Activated CD4-positive, alpha-beta T cell treated with anti-CD3 and anti-CD28 coated beads for 36 hours (primary cell): ENCODE data around the gene PPP1R12B. TPM values are rescaled to one million over a fixed set of nuclear protein-coding genes. Genes with fewer than 3 reads are reported as not detected.
"Not testable (repeated sequence)": the region's sequence is repeated elsewhere in the genome, so short reads cannot be mapped to it uniquely, and the experiment has no call there.

ENCODE experiments used
- ATAC-seq: fragments of 200-7000 bp; cut with Tn5 transposase; one replicate; pipeline ENCODE4 v1.10.0; 2021; ENCODE audit warnings: mild to moderate bottlenecking, moderate library complexity
- CTCF ChIA-PET: fragments of 350-600 bp; sonication (Branson Sonifier 250); formaldehyde crosslinking; loops from one replicate; lab custom pipeline; 2021; ENCODE audit warnings: antibody characterized with exemption; lab: Charles Lee
- POLR2A ChIA-PET: fragments of 350-600 bp; sonication (Branson Sonifier 250); formaldehyde crosslinking; loops from one replicate; lab custom pipeline; 2021; ENCODE audit warnings: antibody characterized with exemption, inconsistent platforms; lab: Charles Lee
- DNase-seq: peaks from one replicate; pipeline ENCODE4 v3.0.0-alpha.2; 2020
- H3K27ac Mint-ChIP-seq: one replicate; pipeline ENCODE4 v1.8.0; 2021; ENCODE audit warnings: mixed read lengths
- H3K27me3 Mint-ChIP-seq: one replicate; pipeline ENCODE4 v1.8.0; 2021; ENCODE audit warnings: mixed read lengths
- H3K36me3 Mint-ChIP-seq: one replicate; pipeline ENCODE4 v1.8.0; 2021; ENCODE audit warnings: low read depth, mixed read lengths
- H3K4me1 Mint-ChIP-seq: one replicate; pipeline ENCODE4 v1.8.0; 2021; ENCODE audit warnings: mixed read lengths
- H3K4me3 Mint-ChIP-seq: one replicate; pipeline ENCODE4 v1.8.0; 2021; ENCODE audit warnings: mild to moderate bottlenecking, moderate library complexity, mixed read lengths
- H3K9me3 Mint-ChIP-seq: one replicate; pipeline ENCODE4 v1.8.0; 2021; ENCODE audit warnings: low read depth, mixed read lengths
- intact Hi-C, 2 experiments: fragments of 100-400 bp; cut with DNase I in 1 of 2; cut with micrococcal nuclease in 1 of 2; formaldehyde crosslinking; loops; one replicate each; pipeline versions ENCODE4 v1.14.2 to v1.15.1; 2022 to 2024; cut with DNase I, micrococcal nuclease
- total RNA-seq, 2 experiments: library from RNA; stranded (reverse); gene quantifications; one replicate each; pipeline ENCODE4 v1.2.3, GENCODE V29; 2021

PPP1R12B gene
- total RNA-seq, 2 experiments from 2014 or later = 10.3 to 13.2 TPM

DNA sequence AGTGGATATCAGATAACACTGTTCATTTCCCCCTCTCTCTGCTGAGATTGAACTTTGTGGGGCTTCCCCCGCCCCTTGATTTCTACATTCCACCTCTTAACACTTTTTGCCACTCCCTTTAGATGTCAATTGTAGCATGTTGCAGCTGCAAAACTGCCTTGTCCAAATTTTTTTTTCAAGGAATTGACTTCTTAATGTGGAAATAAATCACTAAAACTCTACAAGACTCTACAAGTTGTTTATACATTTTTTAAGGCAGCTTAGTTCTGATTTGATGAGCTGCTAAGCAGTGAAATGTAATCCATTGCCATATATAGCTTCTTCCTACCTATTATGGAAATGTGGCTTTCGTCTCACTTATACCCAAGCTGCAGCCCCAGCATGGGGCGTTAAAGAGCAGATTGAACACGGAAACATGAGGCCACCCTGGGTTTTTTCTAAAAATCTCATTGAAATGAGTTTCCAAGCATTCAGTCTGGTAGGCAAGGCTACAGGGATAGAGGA lies 229.6 kb downstream of the PPP1R12B start:
- ChIA-PET CTCF (interaction anchor here (0.7 to 1.1 kb wide), 2 partner anchors 52 to 386 kb away, joined by 3 read pairs; no protein-coding TSS in a partner anchor), POLR2A (no interaction called here)
- Mint-ChIP-seq H3K27me3 (no peaks in the 10 kb centered on the region), H3K4me1 (no peaks in the 10 kb centered on the region), H3K36me3 (peaks cover 10% of the 10 kb centered on the region), H3K9me3 (no peaks in the 10 kb centered on the region), H3K27ac (no peak overlapping the region), H3K4me3 (no peak overlapping the region)
- no peak for ATAC-seq
- DNase-seq = no peak
- intact Hi-C loops = no loop called here

DNA sequence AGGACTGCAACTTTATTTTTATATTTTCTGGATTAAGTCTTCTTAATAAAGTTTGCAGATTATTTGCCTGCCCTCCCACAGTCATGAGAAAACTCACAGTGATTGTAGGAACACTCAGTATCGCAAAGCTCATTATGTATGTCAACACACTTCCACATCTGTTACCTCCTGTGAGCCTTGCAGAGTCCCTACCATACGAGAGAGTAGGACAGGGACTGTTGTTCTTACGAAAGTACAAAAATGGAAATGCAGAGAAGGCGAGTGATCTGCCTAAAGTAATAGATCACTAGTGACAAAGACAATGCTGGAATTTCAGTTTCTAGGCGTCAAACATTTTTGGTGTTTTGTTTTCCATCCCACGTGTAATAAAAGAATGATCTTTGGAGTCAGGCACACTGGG lies 230.1 kb downstream of the PPP1R12B start:
- no peak for DNase-seq
- H3K9me3 Mint-ChIP-seq = no peaks in the 10 kb centered on the region
- CTCF ChIA-PET = interaction anchor here (0.7 kb wide), 1 partner anchor 51 kb away, joined by 3 read pairs; no protein-coding TSS in a partner anchor
- POLR2A ChIA-PET = no interaction called here
- ATAC-seq = no peak
- H3K27ac Mint-ChIP-seq = no peak overlapping the region
- intact Hi-C loops = no loop called here
- no peak overlapping the region for H3K4me3 Mint-ChIP-seq
- H3K27me3 Mint-ChIP-seq = no peaks in the 10 kb centered on the region
- peaks cover 6% of the 10 kb centered on the region for H3K36me3 Mint-ChIP-seq
- no peaks in the 10 kb centered on the region for H3K4me1 Mint-ChIP-seq

DNA sequence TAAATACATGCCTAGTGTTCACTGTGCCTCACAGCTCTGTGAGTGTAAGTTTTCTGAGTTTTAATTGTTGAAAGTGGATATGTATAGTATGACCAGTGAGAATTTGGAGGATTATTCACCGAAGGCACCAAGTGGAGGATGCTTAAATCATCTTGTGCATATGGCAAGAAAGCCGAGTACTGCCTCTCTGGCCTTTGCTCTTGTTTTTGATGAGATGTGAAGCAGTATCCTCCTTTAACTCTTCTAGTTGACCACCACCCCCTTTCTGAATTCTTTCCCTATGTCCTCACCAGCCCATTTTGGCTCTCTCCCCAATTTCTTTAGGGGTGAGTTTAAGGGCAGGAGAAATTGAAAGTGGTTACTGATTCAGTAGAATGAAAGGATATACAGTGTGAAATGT lies 231.3 kb downstream of the PPP1R12B start:
- Mint-ChIP-seq H3K4me1 (no peaks in the 10 kb centered on the region), H3K4me3 (no peak overlapping the region), H3K27ac (no peak overlapping the region), H3K36me3 (peaks cover 6% of the 10 kb centered on the region), H3K9me3 (no peaks in the 10 kb centered on the region), H3K27me3 (no peaks in the 10 kb centered on the region)
- ATAC-seq (no peak), DNase-seq (no peak)
- CTCF ChIA-PET = interaction anchor here (1.1 kb wide), 1 partner anchor 237 kb away, joined by 3 read pairs; no protein-coding TSS in a partner anchor
- intact Hi-C loops = no loop called here
- POLR2A ChIA-PET = no interaction called here

DNA sequence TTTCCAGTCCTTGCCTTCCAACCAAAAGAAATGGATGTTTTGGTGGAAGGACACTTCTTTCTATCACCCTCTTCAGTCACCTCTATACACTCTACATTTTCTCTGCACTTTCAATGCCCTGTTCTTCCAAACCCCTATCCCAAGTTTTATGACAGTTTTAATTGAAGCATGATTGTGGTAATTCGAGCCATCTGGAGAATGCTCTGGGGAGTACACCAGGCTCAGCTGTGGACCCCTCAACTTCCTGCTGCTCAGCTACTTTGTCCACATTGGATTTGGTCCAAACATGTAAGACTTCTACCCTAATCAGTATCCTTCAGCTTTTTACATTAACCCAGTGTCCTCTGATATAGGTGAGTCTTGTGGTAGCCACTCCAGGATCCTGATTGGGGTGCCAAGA lies 232.1 kb downstream of the PPP1R12B start:
- ChIA-PET POLR2A (no interaction called here), CTCF (no interaction called here)
- no peak overlapping the region for H3K27ac Mint-ChIP-seq

GRCh38 chr1:202582350-202582749 lies 233.9 kb downstream of the PPP1R12B start:
- H3K4me3 Mint-ChIP-seq, POLR2A ChIA-PET, intact Hi-C loops, H3K27ac Mint-ChIP-seq, DNase-seq, H3K9me3 Mint-ChIP-seq, ATAC-seq, H3K36me3 Mint-ChIP-seq, H3K4me1 Mint-ChIP-seq, H3K27me3 Mint-ChIP-seq: not testable (repeated sequence)
- CTCF ChIA-PET = interaction anchor here (1.1 kb wide), 1 partner anchor 8 kb away, joined by 3 read pairs; no protein-coding TSS in a partner anchor

More for the DNA sequence above, 232.1 kb downstream of the PPP1R12B start:
- Mint-ChIP-seq H3K27me3 (no peaks in the 10 kb centered on the region), H3K4me1 (no peaks in the 10 kb centered on the region), H3K36me3 (peaks cover 6% of the 10 kb centered on the region), H3K9me3 (no peaks in the 10 kb centered on the region), H3K4me3 (no peak overlapping the region)
- no peak for ATAC-seq
- intact Hi-C loops = no loop called here
- no peak for DNase-seq

GRCh38 chr1:202584707-202585589 lies 236.4 kb downstream of the PPP1R12B start:
- Mint-ChIP-seq H3K27ac (no peak overlapping the region), H3K4me1 (no peaks in the 10 kb centered on the region), H3K4me3 (no peak overlapping the region)

DNA sequence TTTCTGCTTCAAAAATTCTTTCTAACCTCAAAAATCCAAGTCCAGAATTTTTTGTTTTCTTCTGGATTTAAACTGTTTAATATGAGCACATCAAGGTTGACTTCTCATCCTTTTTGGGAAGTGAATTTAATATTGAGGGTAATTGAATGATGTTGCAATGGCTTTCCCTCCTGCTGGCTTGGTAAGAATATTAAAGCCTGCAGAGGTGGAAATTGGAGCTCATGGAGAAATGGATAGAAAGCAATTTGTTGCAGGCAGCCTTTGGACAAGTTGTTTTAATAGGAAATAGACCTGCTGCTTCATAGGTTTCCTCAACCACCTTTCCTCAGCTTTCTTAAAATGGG lies 237.1 kb downstream of the PPP1R12B start:
- DNase-seq (no peak), ATAC-seq (no peak)
- Mint-ChIP-seq H3K4me3 (no peak overlapping the region), H3K27me3 (no peaks in the 10 kb centered on the region), H3K9me3 (no peaks in the 10 kb centered on the region), H3K36me3 (peaks cover 4% of the 10 kb centered on the region), H3K27ac (no peak overlapping the region), H3K4me1 (no peaks in the 10 kb centered on the region)
- ChIA-PET POLR2A (no interaction called here), CTCF (interaction anchor here (0.5 to 0.6 kb wide), 2 partner anchors 17 to 303 kb away, joined by 3 to 4 read pairs; no protein-coding TSS in a partner anchor)
- intact Hi-C loops = no loop called here

More at GRCh38 chr1:202584707-202585589, 236.4 kb downstream of the PPP1R12B start:
- ATAC-seq (no peak), DNase-seq (no peak)
- peaks cover 6% of the 10 kb centered on the region for H3K36me3 Mint-ChIP-seq
- CTCF ChIA-PET = interaction anchor here (0.6 kb wide), 1 partner anchor 442 kb away, joined by 3 read pairs; no protein-coding TSS in a partner anchor
- intact Hi-C loops = no loop called here
- no peaks in the 10 kb centered on the region for H3K27me3 Mint-ChIP-seq
- H3K9me3 Mint-ChIP-seq = no peaks in the 10 kb centered on the region
- POLR2A ChIA-PET = no interaction called here

GRCh38 chr1:202586018-202586821 lies 237.7 kb downstream of the PPP1R12B start:
- no peaks in the 10 kb centered on the region for H3K4me1 Mint-ChIP-seq
- ChIA-PET CTCF (interaction anchor here (0.5 to 0.9 kb wide), 3 partner anchors 13 to 304 kb away, joined by 3 to 4 read pairs (median 3); no protein-coding TSS in a partner anchor), POLR2A (no interaction called here)
- H3K27ac Mint-ChIP-seq = no peak overlapping the region
- intact Hi-C loops = no loop called here
- H3K4me3 Mint-ChIP-seq = no peak overlapping the region
- no peaks in the 10 kb centered on the region for H3K9me3 Mint-ChIP-seq
- H3K27me3 Mint-ChIP-seq = no peaks in the 10 kb centered on the region
- peaks cover 3% of the 10 kb centered on the region for H3K36me3 Mint-ChIP-seq
- DNase-seq (no peak), ATAC-seq (no peak)

GRCh38 chr1:202586871-202587270 lies 238.4 kb downstream of the PPP1R12B start:
- intact Hi-C loops = no loop called here
- CTCF ChIA-PET = interaction anchor here (0.9 kb wide), 1 partner anchor 12 kb away, joined by 3 read pairs; no protein-coding TSS in a partner anchor
- no peaks in the 10 kb centered on the region for H3K27me3 Mint-ChIP-seq
- H3K36me3 Mint-ChIP-seq = no peaks in the 10 kb centered on the region
- H3K4me3 Mint-ChIP-seq = no peak overlapping the region
- H3K4me1 Mint-ChIP-seq = no peaks in the 10 kb centered on the region
- DNase-seq (no peak), ATAC-seq (no peak)
- no peaks in the 10 kb centered on the region for H3K9me3 Mint-ChIP-seq
- POLR2A ChIA-PET = no interaction called here
- no peak overlapping the region for H3K27ac Mint-ChIP-seq

GRCh38 chr1:202587859-202588485 lies 239.5 kb downstream of the PPP1R12B start:
- intact Hi-C loops = no loop called here
- CTCF ChIA-PET = no interaction called here
- ATAC-seq (no peak), DNase-seq (no peak)
- POLR2A ChIA-PET = no interaction called here
- H3K27me3 Mint-ChIP-seq = no peaks in the 10 kb centered on the region
- no peaks in the 10 kb centered on the region for H3K4me1 Mint-ChIP-seq
- no peak overlapping the region for H3K4me3 Mint-ChIP-seq
- H3K9me3 Mint-ChIP-seq = no peaks in the 10 kb centered on the region
- no peak overlapping the region for H3K27ac Mint-ChIP-seq
- H3K36me3 Mint-ChIP-seq = no peaks in the 10 kb centered on the region
